ENCODE results near the gene EFNA5. TPM values are rescaled to one million over a fixed set of nuclear protein-coding genes. Genes with fewer than 3 reads are reported as not detected.

EFNA5 gene
- total and polyA plus RNA-seq, 2 donors from 2014 or later, result 5.9 to 54.4 TPM

DNA sequence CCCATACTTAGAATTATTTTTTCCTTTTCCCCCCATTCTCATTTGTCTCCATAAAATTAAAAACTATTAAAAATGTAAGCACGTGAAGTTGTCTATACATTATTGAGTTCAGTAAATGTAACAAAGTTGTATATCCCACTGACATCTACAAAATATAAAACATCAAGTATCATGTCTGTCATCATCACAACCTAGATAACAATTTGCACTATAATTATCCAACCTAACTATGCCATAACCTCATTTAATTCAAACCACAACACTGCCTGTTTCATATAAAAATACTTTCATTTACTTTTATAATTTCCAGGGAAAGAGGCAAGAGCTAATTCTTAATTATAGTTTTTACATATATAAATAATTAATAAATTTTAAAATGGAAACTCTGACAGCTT lies 9.1 kb downstream of the EFNA5 start:
- Histone ChIP-seq H3K27me3 (ENCODE audit: control insufficient read depth, insufficient read depth, low read length) (no peaks in the 10 kb centered on the region), H3K4me3 (ENCODE audit: low read length in 3 of 3) (no peak overlapping the region), H3K36me3 (ENCODE audit: control insufficient read depth in 2 of 3, insufficient read depth in 3 of 3, low read length in 3 of 3) (no peaks in the 10 kb centered on the region), H3K27ac (ENCODE audit: low read depth in 2 of 2, low read length in 2 of 2) (no peak overlapping the region), H3K4me1 (ENCODE audit: control insufficient read depth in 2 of 3, insufficient read depth in 2 of 3, low read depth in 1 of 3, low read length in 3 of 3) (peaks cover 0 to 3% (median 0%) of the 10 kb centered on the region in 3 donors), H3K9ac (ENCODE audit: low read length in 3 of 3) (no peak overlapping the region), H3K9me3 (ENCODE audit: control insufficient read depth in 2 of 3, insufficient read depth in 1 of 3, low read length in 3 of 3) (no peaks in the 10 kb centered on the region)
- FAIRE-seq, result peak; percentile 21
- intact Hi-C loops (cut with DNase I), result no loop called here
- TF ChIP-seq, protein P1, sequence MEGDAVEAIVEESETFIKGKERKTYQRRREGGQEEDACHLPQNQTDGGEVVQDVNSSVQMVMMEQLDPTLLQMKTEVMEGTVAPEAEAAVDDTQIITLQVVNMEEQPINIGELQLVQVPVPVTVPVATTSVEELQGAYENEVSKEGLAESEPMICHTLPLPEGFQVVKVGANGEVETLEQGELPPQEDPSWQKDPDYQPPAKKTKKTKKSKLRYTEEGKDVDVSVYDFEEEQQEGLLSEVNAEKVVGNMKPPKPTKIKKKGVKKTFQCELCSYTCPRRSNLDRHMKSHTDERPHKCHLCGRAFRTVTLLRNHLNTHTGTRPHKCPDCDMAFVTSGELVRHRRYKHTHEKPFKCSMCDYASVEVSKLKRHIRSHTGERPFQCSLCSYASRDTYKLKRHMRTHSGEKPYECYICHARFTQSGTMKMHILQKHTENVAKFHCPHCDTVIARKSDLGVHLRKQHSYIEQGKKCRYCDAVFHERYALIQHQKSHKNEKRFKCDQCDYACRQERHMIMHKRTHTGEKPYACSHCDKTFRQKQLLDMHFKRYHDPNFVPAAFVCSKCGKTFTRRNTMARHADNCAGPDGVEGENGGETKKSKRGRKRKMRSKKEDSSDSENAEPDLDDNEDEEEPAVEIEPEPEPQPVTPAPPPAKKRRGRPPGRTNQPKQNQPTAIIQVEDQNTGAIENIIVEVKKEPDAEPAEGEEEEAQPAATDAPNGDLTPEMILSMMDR (IDR thresholded peaks at IDR 0.05; ENCODE audit: borderline replicate concordance, extremely low read depth, insufficient read depth), result no peak
- no peak for DNase-seq

DNA sequence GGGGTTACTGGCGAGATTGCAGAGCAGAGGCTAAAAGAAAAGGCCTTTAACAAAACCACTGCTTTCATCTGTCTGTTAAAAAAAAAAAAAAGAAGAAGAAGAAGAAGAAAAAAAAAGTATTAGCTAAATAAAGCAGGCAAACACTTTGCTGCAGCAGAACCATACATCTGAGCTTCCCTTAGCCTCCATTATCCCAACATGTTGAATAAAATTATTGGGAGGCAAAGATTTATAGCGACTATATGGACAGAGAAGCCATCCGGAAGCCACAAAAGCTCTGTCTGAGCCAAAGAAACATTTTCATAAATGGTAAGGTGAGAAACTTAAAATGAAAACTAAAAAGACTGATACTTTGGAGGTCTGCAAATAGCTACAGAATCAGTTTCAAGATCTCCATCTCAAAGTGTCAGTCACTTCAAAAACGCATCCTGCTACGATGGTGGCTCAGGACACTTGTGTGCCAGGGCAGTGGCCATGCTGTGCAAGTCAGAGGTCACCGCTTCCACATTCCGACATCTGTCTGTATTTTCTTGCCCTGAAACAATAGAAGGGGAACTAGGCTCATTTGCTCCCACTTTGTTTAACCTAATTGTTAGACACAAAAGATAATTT lies 9.6 kb downstream of the EFNA5 start:
- TF ChIP-seq, protein P1 (IDR thresholded peaks at IDR 0.05; ENCODE audit: borderline replicate concordance, extremely low read depth, insufficient read depth), result no peak
- Histone ChIP-seq H3K27me3 (ENCODE audit: control insufficient read depth, insufficient read depth, low read length) (no peaks in the 10 kb centered on the region), H3K27ac (ENCODE audit: low read depth in 2 of 2, low read length in 2 of 2) (no peak overlapping the region), H3K4me3 (ENCODE audit: low read length in 3 of 3) (no peak overlapping the region), H3K4me1 (ENCODE audit: control insufficient read depth in 2 of 3, insufficient read depth in 2 of 3, low read depth in 1 of 3, low read length in 3 of 3) (peaks cover 0 to 3% (median 0%) of the 10 kb centered on the region in 3 donors), H3K36me3 (ENCODE audit: control insufficient read depth in 2 of 3, insufficient read depth in 3 of 3, low read length in 3 of 3) (no peaks in the 10 kb centered on the region), H3K9ac (ENCODE audit: low read length in 3 of 3) (no peak overlapping the region), H3K9me3 (ENCODE audit: control insufficient read depth in 2 of 3, insufficient read depth in 1 of 3, low read length in 3 of 3) (no peaks in the 10 kb centered on the region)
- no peak for DNase-seq
- FAIRE-seq, result no peak
- intact Hi-C loops (cut with DNase I), result no loop called here

DNA sequence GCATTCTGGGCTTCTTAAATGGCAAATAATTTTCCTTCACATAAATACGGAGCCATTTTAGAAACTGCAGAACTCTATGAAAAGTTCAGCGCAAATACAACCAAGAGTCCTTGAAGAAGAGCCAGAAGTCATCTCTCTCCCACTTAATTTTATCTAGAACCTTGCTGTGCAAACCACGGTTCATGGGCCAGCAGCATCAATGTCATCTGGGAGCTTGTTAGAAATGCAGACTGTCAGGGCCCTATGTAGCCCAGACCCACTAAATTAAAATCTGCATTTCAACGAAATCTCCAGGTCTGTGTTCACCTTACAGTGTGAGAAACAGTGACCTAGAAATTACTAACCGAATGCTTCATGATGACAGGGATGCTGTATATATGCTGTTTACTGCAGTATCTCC lies 12.2 kb downstream of the EFNA5 start:
- Histone ChIP-seq H3K36me3 (ENCODE audit: control insufficient read depth in 2 of 3, insufficient read depth in 3 of 3, low read length in 3 of 3) (no peaks in the 10 kb centered on the region), H3K9me3 (ENCODE audit: control insufficient read depth in 2 of 3, insufficient read depth in 1 of 3, low read length in 3 of 3) (no peaks in the 10 kb centered on the region), H3K4me1 (ENCODE audit: control insufficient read depth in 2 of 3, insufficient read depth in 2 of 3, low read depth in 1 of 3, low read length in 3 of 3) (peaks cover 0 to 3% (median 0%) of the 10 kb centered on the region in 3 donors), H3K27ac (ENCODE audit: low read depth in 2 of 2, low read length in 2 of 2) (no peak overlapping the region), H3K9ac (ENCODE audit: low read length in 3 of 3) (no peak overlapping the region), H3K4me3 (ENCODE audit: low read length in 3 of 3) (no peak overlapping the region), H3K27me3 (ENCODE audit: control insufficient read depth, insufficient read depth, low read length) (no peaks in the 10 kb centered on the region)
- DNase-seq (no peak), FAIRE-seq (no peak)
- intact Hi-C loops (cut with DNase I), result no loop called here
- TF ChIP-seq, protein P1 (IDR thresholded peaks at IDR 0.05; ENCODE audit: borderline replicate concordance, extremely low read depth, insufficient read depth), result no peak

DNA sequence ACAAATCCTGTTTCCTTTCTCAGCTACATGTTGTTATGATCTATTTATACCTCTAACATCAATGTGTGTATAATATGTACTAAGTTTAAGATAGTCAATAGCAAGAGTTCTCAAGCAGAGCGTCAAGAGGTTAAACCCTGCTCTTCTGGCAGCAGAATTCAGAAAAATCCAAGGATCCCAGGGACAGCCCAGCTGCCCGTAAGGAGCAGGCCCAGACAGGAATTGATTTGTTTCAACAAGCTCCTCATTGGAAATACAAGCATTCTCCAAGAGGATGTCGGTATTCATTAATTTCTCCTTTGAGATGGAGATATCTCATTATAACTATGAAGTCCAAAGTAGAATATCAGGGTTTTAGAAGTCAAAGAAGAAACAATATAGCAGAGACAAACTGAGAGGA lies 14.9 kb downstream of the EFNA5 start:
- intact Hi-C loops (cut with DNase I), result no loop called here
- TF ChIP-seq, protein P1 (IDR thresholded peaks at IDR 0.05; ENCODE audit: borderline replicate concordance, extremely low read depth, insufficient read depth), result no peak
- Histone ChIP-seq H3K4me3 (ENCODE audit: low read length in 3 of 3) (no peak overlapping the region), H3K4me1 (ENCODE audit: control insufficient read depth in 2 of 3, insufficient read depth in 2 of 3, low read depth in 1 of 3, low read length in 3 of 3) (no peaks in the 10 kb centered on the region), H3K9me3 (ENCODE audit: control insufficient read depth in 2 of 3, insufficient read depth in 1 of 3, low read length in 3 of 3) (no peaks in the 10 kb centered on the region), H3K36me3 (ENCODE audit: control insufficient read depth in 2 of 3, insufficient read depth in 3 of 3, low read length in 3 of 3) (no peaks in the 10 kb centered on the region), H3K9ac (ENCODE audit: low read length in 3 of 3) (no peak overlapping the region), H3K27ac (ENCODE audit: low read depth in 2 of 2, low read length in 2 of 2) (no peak overlapping the region), H3K27me3 (ENCODE audit: control insufficient read depth, insufficient read depth, low read length) (no peaks in the 10 kb centered on the region)
- no peak for DNase-seq
- FAIRE-seq, result no peak

Data from kidney (tissue), 14 donors.